PC-9 (cell line): ENCODE measurements around the gene ARHGAP42. TPM values are rescaled to one million over a fixed set of nuclear protein-coding genes. Genes with fewer than 3 reads are reported as not detected.

ENCODE experiments used
- BruUV-seq: library from RNA; stranded (reverse); fragments of 400-500 nt; replicated peaks from 2 replicates; lab custom pipeline; 2021; lab: Mats Ljungman, UMichigan
- CTCF ChIA-PET: fragments of 300-600 bp; sonication (Branson Sonifier 250); formaldehyde crosslinking; loops from one replicate; lab custom pipeline; 2022; ENCODE audit warnings: antibody characterized with exemption; lab: Charles Lee
- POLR2A ChIA-PET: fragments of 300-600 bp; sonication (Branson Sonifier 250); formaldehyde crosslinking; loops from one replicate; lab custom pipeline; 2022; ENCODE audit warnings: antibody characterized with exemption; ENCODE audit not compliant: unreplicated experiment; lab: Charles Lee
- DNase-seq, 2 experiments: peaks; one replicate each; pipeline versions ENCODE4 v3.0.0 to v3.0.0-alpha.2; 2015 to 2022; ENCODE audit warnings: mixed read lengths in 1 of 2
- H2AFZ ChIP-seq: fragments of 200-600 bp; sonication (generic); 2 replicates; pipeline ENCODE4 v1.8.1; 2017; ENCODE audit warnings: antibody characterized with exemption
- H3F3A ChIP-seq: fragments of 200-600 bp; sonication (generic); 2 replicates; pipeline ENCODE4 v1.8.1; 2017; ENCODE audit warnings: antibody characterized with exemption, mild to moderate bottlenecking, low read depth; ENCODE audit not compliant: insufficient read depth
- H3K27ac ChIP-seq: fragments of 200-600 bp; sonication (generic); 2 replicates; pipeline ENCODE4 v1.6.1; 2016; ENCODE audit warnings: mixed run types
- H3K27me3 ChIP-seq: fragments of 200-600 bp; sonication (generic); 2 replicates; pipeline ENCODE4 v1.6.1; 2016; ENCODE audit warnings: low read depth, mixed run types; ENCODE audit not compliant: insufficient read depth
- H3K36me3 ChIP-seq: fragments of 200-600 bp; sonication (generic); 2 replicates; pipeline ENCODE4 v1.6.1; 2016; ENCODE audit warnings: low read depth, mixed run types
- H3K4me1 ChIP-seq: fragments of 200-600 bp; sonication (generic); replicated peaks from 2 replicates; pipeline ENCODE4 v1.6.1; 2016; ENCODE audit warnings: mixed run types; ENCODE audit not compliant: insufficient read depth
- H3K4me2 ChIP-seq: fragments of 200-600 bp; sonication (generic); 2 replicates; pipeline ENCODE4 v1.6.1; 2017; ENCODE audit warnings: mixed run types
- H3K4me3 ChIP-seq: fragments of 200-600 bp; sonication (generic); 2 replicates; pipeline ENCODE4 v1.6.1; 2016; ENCODE audit warnings: mixed run types
- H3K79me2 ChIP-seq: fragments of 200-600 bp; sonication (generic); 2 replicates; pipeline ENCODE4 v1.6.1; 2017; ENCODE audit warnings: low read depth, mixed run types
- H3K9me2 ChIP-seq: fragments of 200-600 bp; sonication (generic); 2 replicates; pipeline ENCODE4 v1.8.1; 2017; ENCODE audit warnings: mild to moderate bottlenecking; ENCODE audit not compliant: insufficient read depth
- H3K9me3 ChIP-seq: fragments of 200-600 bp; sonication (generic); 2 replicates; pipeline ENCODE4 v1.8.1; 2016; ENCODE audit warnings: low read depth; ENCODE audit not compliant: insufficient read depth
- H4K20me1 ChIP-seq: fragments of 200-600 bp; sonication (generic); 2 replicates; pipeline ENCODE4 v1.8.1; 2017; ENCODE audit not compliant: insufficient read depth
- EZH2 ChIP-seq: fragments of 200-600 bp; sonication (generic); IDR thresholded peaks from 2 replicates; pipeline ENCODE4 v1.8.0; 2017; ENCODE audit warnings: antibody characterized with exemption, low read depth
- intact Hi-C: fragments of 100-400 bp; cut with micrococcal nuclease; formaldehyde crosslinking; loops from one replicate; pipeline ENCODE4 v1.10.0; 2022; ENCODE audit not compliant: unreplicated experiment
- total RNA-seq: library from RNA; stranded (reverse); gene quantifications from 2 replicates; pipeline ENCODE4 v1.2.3, GENCODE V29; 2021
- TF ChIP-seq, protein P1 (sequence below): fragments of 200-600 bp; sonication (generic); conservative IDR thresholded peaks from 2 replicates; pipeline ENCODE4 v1.6.1; 2017; ENCODE audit warnings: mixed run types, antibody characterized with exemption, mild to moderate bottlenecking, moderate library complexity

Gene ARHGAP42
- total RNA-seq, 1 experiment from 2014 or later, result 12.8 TPM

- Histone ChIP-seq H3F3A (no peaks in the 10 kb centered on the region), H3K36me3 (no peaks in the 10 kb centered on the region), H3K9me2 (no peaks in the 10 kb centered on the region), H3K4me3 (no peak overlapping the region), H4K20me1 (no peaks in the 10 kb centered on the region), H3K27ac (no peak overlapping the region), H3K27me3 (no peaks in the 10 kb centered on the region), H3K4me2 (no peak overlapping the region), H3K4me1 (no peaks in the 10 kb centered on the region), H3K9me3 (0 out of 2 replicates have a peak, but pooled peaks cover 4% of the 10 kb centered on the region), H2AFZ (no peak overlapping the region), H3K79me2 (0 out of 2 replicates have a peak, but pooled peaks cover 7% of the 10 kb centered on the region)
- no peak for DNase-seq
- no peak for TF ChIP-seq EZH2
- TF ChIP-seq, protein P1, sequence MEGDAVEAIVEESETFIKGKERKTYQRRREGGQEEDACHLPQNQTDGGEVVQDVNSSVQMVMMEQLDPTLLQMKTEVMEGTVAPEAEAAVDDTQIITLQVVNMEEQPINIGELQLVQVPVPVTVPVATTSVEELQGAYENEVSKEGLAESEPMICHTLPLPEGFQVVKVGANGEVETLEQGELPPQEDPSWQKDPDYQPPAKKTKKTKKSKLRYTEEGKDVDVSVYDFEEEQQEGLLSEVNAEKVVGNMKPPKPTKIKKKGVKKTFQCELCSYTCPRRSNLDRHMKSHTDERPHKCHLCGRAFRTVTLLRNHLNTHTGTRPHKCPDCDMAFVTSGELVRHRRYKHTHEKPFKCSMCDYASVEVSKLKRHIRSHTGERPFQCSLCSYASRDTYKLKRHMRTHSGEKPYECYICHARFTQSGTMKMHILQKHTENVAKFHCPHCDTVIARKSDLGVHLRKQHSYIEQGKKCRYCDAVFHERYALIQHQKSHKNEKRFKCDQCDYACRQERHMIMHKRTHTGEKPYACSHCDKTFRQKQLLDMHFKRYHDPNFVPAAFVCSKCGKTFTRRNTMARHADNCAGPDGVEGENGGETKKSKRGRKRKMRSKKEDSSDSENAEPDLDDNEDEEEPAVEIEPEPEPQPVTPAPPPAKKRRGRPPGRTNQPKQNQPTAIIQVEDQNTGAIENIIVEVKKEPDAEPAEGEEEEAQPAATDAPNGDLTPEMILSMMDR, result no peak
- ChIA-PET POLR2A (no interaction called here), CTCF (no interaction called here)
- intact Hi-C loops, result no loop called here
- no TSS peak for BruUV-seq
These were observed 39.6 kb downstream of the ARHGAP42 start for GRCh38 chr11:100726680-100727079.

DNA sequence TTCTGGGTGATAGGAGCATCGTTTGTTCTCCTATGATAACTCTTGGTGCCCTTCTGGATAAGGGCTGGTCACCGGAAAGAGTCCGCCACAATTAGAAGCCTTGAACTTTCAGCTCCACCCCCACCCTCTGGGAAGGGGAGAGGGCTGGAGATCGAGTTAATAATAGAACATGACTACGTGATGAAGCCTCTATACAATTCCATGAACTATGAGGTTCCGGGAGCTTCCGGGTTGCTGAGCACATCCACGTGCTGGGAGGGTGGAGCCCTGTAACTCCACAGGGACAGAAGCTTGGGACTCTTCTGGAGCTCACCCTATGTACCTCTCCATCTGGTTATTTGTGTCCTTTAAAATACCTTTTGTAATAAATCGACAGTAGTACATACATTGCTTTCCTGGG is 40.3 kb downstream of the ARHGAP42 start:
- BruUV-seq, result no TSS peak
- CTCF ChIA-PET, result no interaction called here

DNA sequence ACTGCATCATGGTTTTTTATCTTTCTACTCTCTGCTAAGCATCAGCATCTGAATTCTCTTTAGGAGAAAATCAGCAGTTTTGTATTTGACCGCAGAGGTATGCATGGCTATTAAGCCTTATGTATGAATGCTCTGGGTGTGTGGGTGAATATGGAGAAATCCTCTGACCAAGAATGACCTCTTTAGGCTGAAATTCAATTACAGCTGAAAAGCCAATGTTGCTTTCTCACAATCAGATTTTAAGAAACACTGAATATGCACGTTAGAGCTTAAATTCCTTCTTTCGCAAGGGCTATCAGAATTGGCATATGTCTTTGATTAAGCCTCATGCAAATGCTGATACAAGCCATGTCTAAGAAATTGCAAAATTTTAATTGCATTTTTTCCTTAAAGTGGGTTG is 43.2 kb downstream of the ARHGAP42 start:
- no peaks in the 10 kb centered on the region for H3K4me1 ChIP-seq
- no peaks in the 10 kb centered on the region for H3K36me3 ChIP-seq
- intact Hi-C loops, result no loop called here
- H3K4me2 ChIP-seq, result no peak overlapping the region
- CTCF ChIA-PET, result no interaction called here
- no peaks in the 10 kb centered on the region for H3F3A ChIP-seq
- DNase-seq, result no peak
- no peak overlapping the region for H3K4me3 ChIP-seq
- TF ChIP-seq, protein P1, result no peak
- no peak for TF ChIP-seq EZH2
- no peaks in the 10 kb centered on the region for H3K79me2 ChIP-seq
- H3K27ac ChIP-seq, result no peak overlapping the region
- no peak overlapping the region for H2AFZ ChIP-seq
- H3K27me3 ChIP-seq, result no peaks in the 10 kb centered on the region
- no TSS peak for BruUV-seq
- no peaks in the 10 kb centered on the region for H4K20me1 ChIP-seq
- POLR2A ChIA-PET, result no interaction called here
- no peaks in the 10 kb centered on the region for H3K9me2 ChIP-seq
- H3K9me3 ChIP-seq, result no peaks in the 10 kb centered on the region

More for the DNA sequence above, 40.3 kb downstream of the ARHGAP42 start:
- no peaks in the 10 kb centered on the region for H3K36me3 ChIP-seq
- H3K9me3 ChIP-seq, result 0 out of 2 replicates have a peak, but pooled peaks cover 4% of the 10 kb centered on the region
- no peaks in the 10 kb centered on the region for H3F3A ChIP-seq
- no peaks in the 10 kb centered on the region for H3K27me3 ChIP-seq
- H3K4me2 ChIP-seq, result no peak overlapping the region
- no peak for DNase-seq
- H4K20me1 ChIP-seq, result no peaks in the 10 kb centered on the region
- intact Hi-C loops, result no loop called here
- H2AFZ ChIP-seq, result no peak overlapping the region
- no peaks in the 10 kb centered on the region for H3K4me1 ChIP-seq
- H3K79me2 ChIP-seq, result 0 out of 2 replicates have a peak, but pooled peaks cover 3% of the 10 kb centered on the region
- POLR2A ChIA-PET, result no interaction called here
- H3K4me3 ChIP-seq, result no peak overlapping the region
- no peak overlapping the region for H3K27ac ChIP-seq
- TF ChIP-seq, protein P1, result no peak
- TF ChIP-seq EZH2, result no peak
- H3K9me2 ChIP-seq, result no peaks in the 10 kb centered on the region
